H1 (cell line): ENCODE results near the gene TADA2B. TPM values are rescaled to one million over a fixed set of nuclear protein-coding genes. Genes with fewer than 3 reads are reported as not detected.

ENCODE experiments used
- BACH1 ChIP-seq: IDR thresholded peaks from 2 replicates; pipeline ENCODE4 v1.6.1; 2012; ENCODE audit warnings: low read length, improper control_type of control experiment
- CHD7 ChIP-seq: fragments of 300-600 bp; sonication (generic); IDR thresholded peaks from 2 replicates; pipeline ENCODE4 v1.7.1; 2012; ENCODE audit warnings: low read length, moderate library complexity, mild to moderate bottlenecking, inconsistent platforms; ENCODE audit not compliant: insufficient replicate concordance
- CREB1 ChIP-seq: IDR thresholded peaks from 2 replicates; pipeline ENCODE4 v1.6.1; 2012; ENCODE audit warnings: inconsistent platforms
- POLR2A ChIP-seq, 2 experiments: IDR thresholded peaks; 1 replicate in 1 of 2; 2 replicates in 1 of 2; pipeline ENCODE4 v1.6.1; 2011; ENCODE audit warnings: low read depth in 2 of 2, low read length in 2 of 2, mild to moderate bottlenecking in 2 of 2; ENCODE audit errors: control extremely low read depth in 1 of 2
- SIRT6 ChIP-seq: IDR thresholded peaks from one replicate; pipeline ENCODE4 v1.7.1; 2012; ENCODE audit warnings: low read length, inconsistent platforms
- SP1 ChIP-seq: IDR thresholded peaks from 2 replicates; pipeline ENCODE4 v1.6.1; 2011; ENCODE audit warnings: low read depth, low read length
- SP2 ChIP-seq: IDR thresholded peaks from 2 replicates; pipeline ENCODE4 v1.6.1; 2012; ENCODE audit warnings: mild to moderate bottlenecking, low read length, inconsistent platforms
- polyA plus RNA-seq, 7 experiments: library from polyadenylated mRNA; depleted of rRNA in 3 of 7; stranded (reverse) in 5 of 7; unstranded in 2 of 7; fragments of >200 nt in 5 of 7; fragments of 200-250 nt in 2 of 7; gene quantifications; 1 replicate in 5 of 7; 2 replicates in 1 of 7; 4 replicates in 1 of 7; pipeline versions ENCODE4 v1.2.1 to v1.2.3, GENCODE V29; 2011 to 2013; ENCODE audit warnings: missing spikeins in 2 of 7, mixed read lengths in 2 of 7
- total RNA-seq: library from RNA; stranded (reverse); fragmentation: NEBNext Ultra II Directional; extraction: Animal tissue kit (Norgen Biotek cat#: 25700); gene quantifications from 2 replicates; pipeline ENCODE4 v1.2.1, GENCODE V29; 2021

The TADA2B gene
- total and polyA plus RNA-seq, 2 of the 8 experiments (the other 6 are each of a cell fraction or from before 2014, with no cell fraction given) = 5.7 to 12.1 TPM

- TF ChIP-seq CHD7 (no peak), CREB1 (no peak), SP1 (no peak), SIRT6 (no peak), POLR2A (IDR thresholded peaks at IDR 0.05; ENCODE audit: control extremely low read depth in 1 of 2, low read depth in 2 of 2, low read length in 2 of 2) (no peak), SP2 (no peak), BACH1 (no peak)
Observed at GRCh38 chr4:7044137-7044930, 1.2 kb downstream of the TADA2B start (continued).
